Ascending aorta (tissue), 2 donors: ENCODE measurements around the gene ZCCHC13. TPM values are rescaled to one million over a fixed set of nuclear protein-coding genes. Genes with fewer than 3 reads are reported as not detected.
"Not testable (repeated sequence)": the region's sequence is repeated elsewhere in the genome, so short reads cannot be mapped to it uniquely, and the experiment has no call there.

ENCODE experiments used
- DNase-seq, 2 donors: peaks; one replicate each; pipeline ENCODE4 v3.0.0-alpha.2; 2019; ENCODE audit warnings: low spot score in 2 of 2
- H3K27ac ChIP-seq, 2 donors: fragments of 200-600 bp; sonication (generic); one replicate each; pipeline ENCODE4 v1.5.1; 2016 to 2017; ENCODE audit warnings: mild to moderate bottlenecking in 1 of 2
- H3K27me3 ChIP-seq: fragments of 200-600 bp; sonication (generic); one replicate; pipeline ENCODE4 v1.5.1; 2017
- H3K36me3 ChIP-seq, 2 donors: fragments of 200-600 bp; sonication (generic); one replicate each; pipeline ENCODE4 v1.5.1; 2016
- H3K4me1 ChIP-seq, 2 donors: fragments of 200-600 bp; sonication (generic); one replicate each; pipeline ENCODE4 v1.5.1; 2016 to 2017; ENCODE audit warnings: mild to moderate bottlenecking in 1 of 2
- H3K4me3 ChIP-seq, 2 donors: fragments of 200-600 bp; sonication (generic); one replicate each; pipeline ENCODE4 v1.5.1; 2016 to 2017; ENCODE audit warnings: mild to moderate bottlenecking in 1 of 2
- H3K9me3 ChIP-seq, 2 donors: fragments of 200-600 bp; sonication (generic); one replicate each; pipeline ENCODE4 v1.5.1; 2016
- CTCF ChIP-seq, 3 experiments: fragments of 200-600 bp in 2 of 3; fragments of 450-650 bp in 1 of 3; sonication (generic) in 2 of 3; IDR thresholded peaks; one replicate each; pipeline ENCODE4 v1.5.1; 2016 to 2019; ENCODE audit warnings: antibody characterized with exemption in 3 of 3, mild to moderate bottlenecking in 1 of 3, moderate library complexity in 1 of 3
- intact Hi-C: fragments of 100-400 bp; cut with DNase I; formaldehyde crosslinking; loops from one replicate; pipeline ENCODE4 v1.15.1; 2023
- total RNA-seq: library from RNA; depleted of rRNA; stranded (reverse); fragments of >200 nt; gene quantifications from one replicate; pipeline ENCODE4 v1.1.0, GENCODE V29; 2016

The ZCCHC13 gene
- total RNA-seq, 1 donor from 2014 or later, result not detected

DNA sequence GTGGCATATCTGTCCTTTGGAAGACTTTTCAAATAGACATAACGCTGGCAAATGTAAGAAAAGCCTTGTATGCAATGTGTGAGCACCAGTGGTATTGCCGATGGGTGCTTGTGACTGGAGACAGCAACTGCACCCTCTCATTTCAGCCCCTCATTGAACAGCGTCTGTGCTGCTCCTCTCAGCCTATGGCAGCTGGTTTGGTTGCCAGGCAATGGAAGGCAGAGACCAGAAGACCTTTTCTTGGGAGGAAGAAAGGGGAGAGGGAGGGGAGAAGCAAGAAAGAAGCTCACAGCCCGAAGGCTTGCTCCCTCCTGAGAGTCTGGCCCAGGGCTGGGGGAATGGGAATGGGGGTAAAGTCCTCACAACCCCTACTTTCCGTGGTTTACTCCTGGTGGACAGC lies 20.2 kb downstream of the ZCCHC13 start:
- no peak overlapping the region for H3K27ac ChIP-seq
- TF ChIP-seq CTCF (IDR thresholded peaks at IDR 0.05), result no peak
- DNase-seq, result no peak
- no peaks in the 10 kb centered on the region for H3K4me1 ChIP-seq
- H3K27me3 ChIP-seq, result peaks cover 5% of the 10 kb centered on the region
- no peaks in the 10 kb centered on the region for H3K36me3 ChIP-seq
- H3K4me3 ChIP-seq, result no peak overlapping the region
- no peaks in the 10 kb centered on the region for H3K9me3 ChIP-seq
- intact Hi-C loops, result no loop called here

DNA sequence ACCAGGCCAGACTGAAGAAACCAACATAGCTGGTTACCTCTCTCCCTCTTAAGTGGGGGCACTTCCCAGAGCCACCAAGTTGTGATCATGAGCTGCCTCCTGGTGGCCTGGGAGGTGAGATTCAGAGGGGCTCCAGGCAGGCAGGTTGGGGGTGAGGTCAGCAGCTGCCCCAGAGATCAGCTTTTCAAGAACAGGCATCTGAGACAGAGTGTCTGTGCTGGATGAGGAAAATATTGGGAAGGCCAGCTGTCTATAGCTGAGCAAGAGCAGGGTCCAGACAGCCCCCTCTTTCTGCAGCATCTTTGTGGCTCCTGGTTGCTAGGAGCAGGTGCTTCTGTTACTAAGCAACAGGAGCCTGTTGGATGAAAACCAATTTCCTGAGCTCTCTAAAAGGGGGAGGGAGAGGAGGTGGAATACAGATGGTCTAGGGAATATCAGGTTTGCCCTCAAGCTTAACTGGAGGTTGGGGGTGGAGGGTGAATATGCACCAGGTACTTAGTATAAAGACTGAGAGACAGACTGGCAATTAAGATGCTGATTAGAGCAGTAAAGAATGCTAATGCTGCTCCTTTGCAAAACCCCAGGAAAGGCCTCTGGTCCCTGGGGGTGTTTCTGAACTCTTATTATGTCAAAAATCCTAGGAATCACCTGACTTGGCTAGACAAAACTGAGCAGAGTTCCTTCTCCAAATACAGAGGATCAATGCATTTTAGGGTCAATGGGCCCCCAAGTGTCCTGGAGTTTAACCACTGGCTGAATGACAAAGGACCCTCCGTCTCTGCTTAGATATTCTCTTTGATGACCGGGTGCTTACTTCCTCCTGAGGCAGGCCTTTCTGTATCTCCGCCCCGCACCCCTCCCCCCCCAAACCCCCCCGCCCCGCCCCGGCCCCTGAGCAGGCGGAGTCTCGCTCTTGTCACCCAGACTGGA lies 21.4 kb downstream of the ZCCHC13 start:
- intact Hi-C loops, result no loop called here
- Histone ChIP-seq H3K9me3 (no peaks in the 10 kb centered on the region), H3K27me3 (peaks cover 5% of the 10 kb centered on the region), H3K4me1 (no peaks in the 10 kb centered on the region), H3K4me3 (no peak overlapping the region), H3K27ac (no peak overlapping the region), H3K36me3 (no peaks in the 10 kb centered on the region)
- DNase-seq, result no peak
- TF ChIP-seq CTCF (IDR thresholded peaks at IDR 0.05), result no peak

- Histone ChIP-seq H3K27me3 (no peaks in the 10 kb centered on the region), H3K4me3 (no peak overlapping the region), H3K27ac (no peak overlapping the region), H3K4me1 (no peaks in the 10 kb centered on the region), H3K9me3 (peaks cover 4 to 25% of the 10 kb centered on the region in 2 donors), H3K36me3 (no peaks in the 10 kb centered on the region)
- no peak for DNase-seq
- no peak for TF ChIP-seq CTCF (IDR thresholded peaks at IDR 0.05)
- intact Hi-C loops, result no loop called here
Observed at GRCh38 chrX:74338852-74339251, 34.9 kb downstream of the ZCCHC13 start.

DNA sequence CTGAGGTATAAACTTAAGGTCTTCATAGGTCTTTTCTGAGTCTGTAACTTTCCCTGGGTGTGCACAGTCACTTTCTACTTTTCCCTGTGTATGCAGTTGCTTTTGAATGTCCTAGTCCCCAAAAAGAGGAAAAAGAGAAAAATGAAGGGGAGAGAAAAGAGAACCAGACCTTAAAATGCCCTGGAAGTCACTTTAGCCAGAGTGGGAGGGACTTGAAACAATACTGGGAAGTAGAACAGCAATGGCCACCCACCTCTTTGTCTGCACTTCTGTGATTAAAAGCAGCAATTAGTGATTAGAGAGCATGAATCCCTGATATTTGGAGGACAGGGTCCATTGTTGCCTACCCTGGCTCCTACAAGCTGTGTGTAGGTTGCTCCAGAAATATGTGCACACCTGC lies 36.1 kb downstream of the ZCCHC13 start:
- intact Hi-C loops, result no loop called here
- H3K36me3 ChIP-seq, result no peaks in the 10 kb centered on the region
- no peaks in the 10 kb centered on the region for H3K4me1 ChIP-seq
- no peak for TF ChIP-seq CTCF (IDR thresholded peaks at IDR 0.05)
- H3K4me3 ChIP-seq, result no peak overlapping the region
- no peaks in the 10 kb centered on the region for H3K27me3 ChIP-seq
- no peak for DNase-seq
- H3K27ac ChIP-seq, result no peak overlapping the region
- peaks cover 4 to 25% of the 10 kb centered on the region in 2 donors for H3K9me3 ChIP-seq

DNA sequence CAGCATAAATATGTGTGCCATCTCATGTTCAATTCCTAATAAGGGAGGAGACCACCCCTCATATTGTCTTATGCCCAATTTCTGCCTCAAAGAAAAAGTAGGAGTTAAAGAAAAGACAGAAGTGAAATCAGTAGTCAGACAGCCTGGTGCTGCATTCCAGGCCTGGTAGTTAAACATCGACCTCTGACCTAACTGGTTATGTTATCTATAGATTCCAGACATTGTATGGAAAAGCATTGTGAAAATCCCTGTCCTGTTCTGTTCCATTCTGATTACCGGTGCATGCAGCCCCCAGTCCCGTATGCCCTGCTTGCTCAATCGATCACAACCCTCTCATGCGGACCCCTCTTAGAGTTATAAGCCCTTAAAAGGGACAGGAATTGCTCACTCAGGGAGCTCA lies 38.2 kb downstream of the ZCCHC13 start:
- H3K4me3 ChIP-seq, H3K27ac ChIP-seq, intact Hi-C loops, H3K27me3 ChIP-seq, DNase-seq, H3K4me1 ChIP-seq, H3K36me3 ChIP-seq: not testable (repeated sequence)
- H3K9me3 ChIP-seq, result peaks cover 4 to 15% of the 10 kb centered on the region in 2 donors
